ENCODE measurements around the gene INPP4B.

- no peak for TF ChIP-seq POLR2A (IDR thresholded peaks at IDR 0.05)
- no peak for TF ChIP-seq CTCF (IDR thresholded peaks at IDR 0.05)
These were observed 800.1 kb downstream of the INPP4B start for GRCh38 chr4:142045996-142046395.

Data from testis (tissue), 2 donors.